Hepatocyte (in vitro differentiated cells): ENCODE results near the gene OTUD4. TPM values are rescaled to one million over a fixed set of nuclear protein-coding genes. Genes with fewer than 3 reads are reported as not detected.

ENCODE experiments used
- DNase-seq: peaks from one replicate; pipeline ENCODE4 v3.0.0-alpha.2; 2016; ENCODE audit warnings: low spot score
- H2AFZ ChIP-seq: fragments of 200-600 bp; sonication (generic); 2 replicates; pipeline ENCODE4 v1.6.0; 2016; ENCODE audit warnings: antibody characterized with exemption, mild to moderate bottlenecking
- H3K27ac ChIP-seq: fragments of 200-600 bp; sonication (generic); 2 replicates; pipeline ENCODE4 v1.5.1; 2016; ENCODE audit warnings: mild to moderate bottlenecking
- H3K27me3 ChIP-seq: fragments of 200-600 bp; sonication (generic); 2 replicates; pipeline ENCODE4 v1.6.1; 2016
- H3K36me3 ChIP-seq: fragments of 200-600 bp; sonication (generic); replicated peaks from 2 replicates; pipeline ENCODE4 v1.5.1; 2016; ENCODE audit warnings: low read depth; ENCODE audit not compliant: insufficient read depth
- H3K4me1 ChIP-seq: fragments of 200-600 bp; sonication (generic); 2 replicates; pipeline ENCODE4 v1.5.1; 2016; ENCODE audit warnings: mild to moderate bottlenecking, moderate library complexity; ENCODE audit not compliant: insufficient read depth
- H3K4me2 ChIP-seq: fragments of 200-600 bp; sonication (generic); 2 replicates; pipeline ENCODE4 v1.6.0; 2016
- H3K4me3 ChIP-seq: fragments of 200-600 bp; sonication (generic); 2 replicates; pipeline ENCODE4 v1.5.1; 2016; ENCODE audit warnings: mild to moderate bottlenecking
- H3K79me2 ChIP-seq: fragments of 200-600 bp; sonication (generic); 2 replicates; pipeline ENCODE4 v1.6.0; 2017; ENCODE audit warnings: mild to moderate bottlenecking
- H3K9me2 ChIP-seq: fragments of 200-600 bp; sonication (generic); replicated peaks from 2 replicates; pipeline ENCODE4 v1.6.0; 2017; ENCODE audit warnings: mild to moderate bottlenecking; ENCODE audit not compliant: insufficient read depth
- H3K9me3 ChIP-seq: fragments of 200-600 bp; sonication (generic); 2 replicates; pipeline ENCODE4 v1.5.1; 2016; ENCODE audit warnings: low read depth, mild to moderate bottlenecking
- H4K20me1 ChIP-seq: fragments of 200-600 bp; sonication (generic); 2 replicates; pipeline ENCODE4 v1.6.0; 2016; ENCODE audit warnings: mild to moderate bottlenecking; ENCODE audit not compliant: insufficient read depth, poor library complexity, severe bottlenecking
- CTCF ChIP-seq: fragments of 200-600 bp; sonication (generic); IDR thresholded peaks from 2 replicates; pipeline ENCODE4 v1.5.1; 2016; ENCODE audit warnings: antibody characterized with exemption, mild to moderate bottlenecking; ENCODE audit not compliant: poor library complexity
- EZH2 ChIP-seq: fragments of 200-600 bp; sonication (generic); IDR thresholded peaks from 2 replicates; pipeline ENCODE4 v1.6.1; 2016; ENCODE audit warnings: antibody characterized with exemption, mild to moderate bottlenecking, borderline replicate concordance
- EZH2phosphoT487 ChIP-seq: fragments of 200-600 bp; sonication (generic); IDR thresholded peaks from one replicate; pipeline ENCODE4 v1.6.1; 2018; ENCODE audit warnings: antibody characterized with exemption, mild to moderate bottlenecking, low read depth, moderate library complexity; ENCODE audit not compliant: unreplicated experiment, severe bottlenecking
- WGBS: methylation state at CpG from one replicate; pipeline ENCODE4 v1.1.6; 2016; ENCODE audit warnings: low lambda C conversion rate; ENCODE audit errors: missing lambda C conversion rate; 5-methylcytosine and 5-hydroxymethylcytosine counted together
- polyA plus RNA-seq: library from polyadenylated mRNA; unstranded; fragments of >200 nt; fragmentation: Nextera tagmentation; extraction: Ambion mirVana; gene quantifications from 2 replicates; pipeline ENCODE4 v1.2.1, GENCODE V29; 2016
- small RNA-seq: library from RNA; depleted of rRNA; stranded (forward); fragments of <200 nt; gene quantifications from one replicate; pipeline ENCODE3, GENCODE V24; 2014
- total RNA-seq: library from RNA; depleted of rRNA; stranded (reverse); fragments of >200 nt; gene quantifications from 2 replicates; pipeline ENCODE4 v1.2.3, GENCODE V29; 2014

OTUD4 gene
- total and polyA plus RNA-seq, 2 experiments from 2014 or later, result 12.9 to 23.9 TPM

- Histone ChIP-seq H2AFZ (no peak overlapping the region), H3K27ac (no peak overlapping the region), H3K9me2 (no peaks in the 10 kb centered on the region), H3K4me3 (no peak overlapping the region), H3K36me3 (no peaks in the 10 kb centered on the region), H3K27me3 (no peaks in the 10 kb centered on the region), H4K20me1 (no peaks in the 10 kb centered on the region), H3K79me2 (peaks cover 82% of the 10 kb centered on the region), H3K4me2 (no peak overlapping the region), H3K4me1 (peaks cover 8% of the 10 kb centered on the region), H3K9me3 (peaks cover 12% of the 10 kb centered on the region)
- WGBS, result 100% methylated on average over 2 of the region's 2 CpGs
- no peak for DNase-seq
- TF ChIP-seq CTCF (no peak), EZH2 (no peak), EZH2phosphoT487 (no peak)
These were observed 86.8 kb downstream of the OTUD4 start for GRCh38 chr4:145093638-145094037.

- no peak for TF ChIP-seq EZH2phosphoT487
- no peak for TF ChIP-seq EZH2
- TF ChIP-seq CTCF, result no peak
- 94% methylated on average over 1 of the region's 1 CpG for whole genome bisulfite sequencing
- no peaks in the 10 kb centered on the region for H3K36me3 ChIP-seq
- no peak overlapping the region for H2AFZ ChIP-seq
- no peak for DNase-seq
- no peaks in the 10 kb centered on the region for H3K27me3 ChIP-seq
- no peak overlapping the region for H3K4me3 ChIP-seq
- no peaks in the 10 kb centered on the region for H3K4me1 ChIP-seq
- peaks cover 12% of the 10 kb centered on the region for H3K9me3 ChIP-seq
- no peaks in the 10 kb centered on the region for H4K20me1 ChIP-seq
- no peak overlapping the region for H3K27ac ChIP-seq
- H3K79me2 ChIP-seq, result peaks cover 66% of the 10 kb centered on the region
- no peaks in the 10 kb centered on the region for H3K9me2 ChIP-seq
- no peak overlapping the region for H3K4me2 ChIP-seq
These were observed 90.0 kb downstream of the OTUD4 start for GRCh38 chr4:145090380-145090779.

- Histone ChIP-seq H3K27ac (no peak overlapping the region), H4K20me1 (no peaks in the 10 kb centered on the region), H3K4me1 (no peaks in the 10 kb centered on the region), H3K9me3 (no peaks in the 10 kb centered on the region), H3K9me2 (no peaks in the 10 kb centered on the region), H3K27me3 (no peaks in the 10 kb centered on the region), H3K36me3 (no peaks in the 10 kb centered on the region), H2AFZ (no peak overlapping the region), H3K79me2 (peaks cover 16% of the 10 kb centered on the region), H3K4me3 (no peak overlapping the region), H3K4me2 (no peak overlapping the region)
- no peak for TF ChIP-seq EZH2phosphoT487
- DNase-seq, result no peak
- 96% methylated on average over 1 of the region's 1 CpG for WGBS
These were observed 96.3 kb downstream of the OTUD4 start for GRCh38 chr4:145083891-145084605.

Small RNAs within 50 kb of the gene (small RNA-seq; reads per million reads assigned to genes)
- gene RF00019, result not detected

Other genes starting within 250 kb of the OTUD4 start
- 31.0 and 38.6 TPM in 2 replicates for gene ANAPC10, start 82.4 kb downstream of the OTUD4 start, total RNA-seq
- 20.5 and 27.2 TPM in 2 replicates for gene ANAPC10, start 82.4 kb downstream of the OTUD4 start, polyA plus RNA-seq
- 68.8 and 82.4 TPM in 2 replicates for gene ABCE1, start 82.3 kb downstream of the OTUD4 start, total RNA-seq
- gene ABCE1, start 82.3 kb downstream of the OTUD4 start, polyA plus RNA-seq, result 24.3 and 27.1 TPM in 2 replicates